PC-3 (cell line): ENCODE results near the gene GAD1. TPM values are rescaled to one million over a fixed set of nuclear protein-coding genes. Genes with fewer than 3 reads are reported as not detected.

Experiments used
- ATAC-seq: fragments of 200-7000 bp; cut with Tn5 transposase; 2 replicates; pipeline ENCODE4 v1.9.1; 2020; ENCODE audit warnings: mild to moderate bottlenecking, moderate library complexity
- BruUV-seq: library from RNA; stranded (reverse); fragments of 400-500 nt; replicated peaks from 2 replicates; lab custom pipeline; 2021; lab: Mats Ljungman, UMichigan
- CTCF ChIA-PET: fragments of 300-600 bp; sonication (Branson Sonifier 250); formaldehyde crosslinking; loops from one replicate; lab custom pipeline; 2022; ENCODE audit warnings: antibody characterized with exemption; lab: Charles Lee
- POLR2A ChIA-PET: fragments of 300-600 bp; sonication (Branson Sonifier 250); formaldehyde crosslinking; loops from one replicate; lab custom pipeline; 2022; ENCODE audit warnings: antibody characterized with exemption; ENCODE audit not compliant: unreplicated experiment; lab: Charles Lee
- DNase-seq: peaks from one replicate; pipeline ENCODE4 v3.0.0-alpha.2; 2015
- H2AFZ ChIP-seq: fragments of 300-600 bp; sonication (generic); 2 replicates; pipeline ENCODE4 v1.6.0; 2016; ENCODE audit warnings: antibody characterized with exemption, low read length
- H3F3A ChIP-seq: fragments of 300-600 bp; sonication (generic); one replicate; pipeline ENCODE4 v1.6.0; 2017; ENCODE audit warnings: antibody characterized with exemption, low read length, control low read depth, mild to moderate bottlenecking; ENCODE audit not compliant: unreplicated experiment
- H3K27ac ChIP-seq: fragments of 300-600 bp; sonication (generic); 2 replicates; pipeline ENCODE4 v1.5.1; 2016; ENCODE audit warnings: mild to moderate bottlenecking, low read length
- H3K27me3 ChIP-seq: fragments of 300-600 bp; sonication (generic); 2 replicates; pipeline ENCODE4 v1.6.1; 2016; ENCODE audit warnings: low read length, mixed read lengths
- H3K36me3 ChIP-seq: fragments of 300-600 bp; sonication (generic); 2 replicates; pipeline ENCODE4 v1.6.1; 2016; ENCODE audit warnings: low read depth, mixed run types, low read length, mixed read lengths
- H3K4me1 ChIP-seq: fragments of 300-600 bp; sonication (generic); 2 replicates; pipeline ENCODE4 v1.5.1; 2016; ENCODE audit warnings: low read length; ENCODE audit not compliant: insufficient read depth
- H3K4me2 ChIP-seq: fragments of 300-600 bp; sonication (generic); 2 replicates; pipeline ENCODE4 v1.6.0; 2016; ENCODE audit warnings: low read length
- H3K4me3 ChIP-seq: fragments of 300-600 bp; sonication (generic); 2 replicates; pipeline ENCODE4 v1.5.1; 2016; ENCODE audit warnings: mild to moderate bottlenecking, low read length, mixed read lengths
- H3K79me2 ChIP-seq: fragments of 300-600 bp; sonication (generic); 2 replicates; pipeline ENCODE4 v1.6.1; 2017; ENCODE audit warnings: low read length, mixed read lengths
- H3K9ac ChIP-seq: fragments of 300-600 bp; sonication (generic); 2 replicates; pipeline ENCODE4 v1.6.0; 2016; ENCODE audit warnings: mild to moderate bottlenecking, low read length
- H3K9me2 ChIP-seq: fragments of 300-600 bp; sonication (generic); replicated peaks from 2 replicates; pipeline ENCODE4 v1.6.1; 2016; ENCODE audit warnings: mixed run types, low read length, mixed read lengths
- H3K9me3 ChIP-seq: fragments of 300-600 bp; sonication (generic); 2 replicates; pipeline ENCODE4 v1.6.1; 2016; ENCODE audit warnings: low read length, mixed read lengths
- H4K20me1 ChIP-seq: fragments of 300-600 bp; sonication (generic); 2 replicates; pipeline ENCODE4 v1.6.1; 2016; ENCODE audit warnings: low read length, mixed read lengths
- CTCF ChIP-seq: fragments of 300-600 bp; sonication (generic); conservative IDR thresholded peaks from 2 replicates; pipeline ENCODE4 v1.5.1; 2017; ENCODE audit warnings: antibody characterized with exemption, low read depth, mild to moderate bottlenecking, low read length
- EZH2 ChIP-seq: fragments of 300-600 bp; sonication (generic); IDR thresholded peaks from one replicate; pipeline ENCODE4 v1.6.1; 2017; ENCODE audit warnings: antibody characterized with exemption, mild to moderate bottlenecking, low read length; ENCODE audit not compliant: unreplicated experiment
- EZH2phosphoT487 ChIP-seq: fragments of 300-600 bp; sonication (generic); IDR thresholded peaks from 2 replicates; pipeline ENCODE4 v1.6.1; 2018; ENCODE audit warnings: mild to moderate bottlenecking, antibody characterized with exemption, low read length, borderline replicate concordance
- intact Hi-C: fragments of 100-400 bp; cut with micrococcal nuclease; formaldehyde crosslinking; loops from 2 replicates; pipeline ENCODE4 v1.9.0; 2023
- total RNA-seq: library from RNA; depleted of rRNA; stranded (reverse); fragments of >200 nt; gene quantifications from 2 replicates; pipeline ENCODE4 v1.2.3, GENCODE V29; 2014; rRNA removed

GAD1 gene
- total RNA-seq, 1 experiment from 2014 or later, result 10.6 TPM

DNA sequence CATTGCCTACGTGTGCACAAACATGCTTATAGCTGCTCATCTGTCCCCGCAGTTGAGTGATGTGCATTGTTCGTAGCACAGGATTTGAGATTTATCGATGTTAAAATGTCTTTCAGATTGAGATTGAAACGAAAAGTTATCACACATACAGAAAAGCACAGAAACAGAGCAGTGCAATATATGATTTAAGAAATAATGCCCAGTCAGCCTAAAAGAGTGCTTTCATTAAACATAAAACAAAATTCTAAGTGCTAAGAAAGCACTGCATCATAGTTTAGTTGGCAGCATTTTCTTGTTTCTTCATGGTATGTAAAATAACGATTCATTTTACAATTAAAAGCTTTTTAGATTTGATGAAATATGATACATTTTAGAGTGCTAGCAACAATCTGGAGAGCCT lies 80.4 kb downstream of the GAD1 start:
- CTCF ChIA-PET, result no interaction called here
- Histone ChIP-seq H3K4me3 (no peak overlapping the region), H3K27ac (no peak overlapping the region), H3K9me3 (no peaks in the 10 kb centered on the region), H3K9me2 (no peaks in the 10 kb centered on the region), H4K20me1 (no peaks in the 10 kb centered on the region), H3K9ac (no peak overlapping the region), H3K79me2 (no peaks in the 10 kb centered on the region), H3K27me3 (no peaks in the 10 kb centered on the region), H3K4me1 (no peaks in the 10 kb centered on the region), H3F3A (no peaks in the 10 kb centered on the region), H3K4me2 (no peak overlapping the region), H2AFZ (no peak overlapping the region), H3K36me3 (no peaks in the 10 kb centered on the region)
- no TSS peak for BruUV-seq
- TF ChIP-seq CTCF (no peak), EZH2phosphoT487 (no peak), EZH2 (no peak)
- intact Hi-C loops, result no loop called here
- no peak for ATAC-seq
- DNase-seq, result no peak
- POLR2A ChIA-PET, result no interaction called here

DNA sequence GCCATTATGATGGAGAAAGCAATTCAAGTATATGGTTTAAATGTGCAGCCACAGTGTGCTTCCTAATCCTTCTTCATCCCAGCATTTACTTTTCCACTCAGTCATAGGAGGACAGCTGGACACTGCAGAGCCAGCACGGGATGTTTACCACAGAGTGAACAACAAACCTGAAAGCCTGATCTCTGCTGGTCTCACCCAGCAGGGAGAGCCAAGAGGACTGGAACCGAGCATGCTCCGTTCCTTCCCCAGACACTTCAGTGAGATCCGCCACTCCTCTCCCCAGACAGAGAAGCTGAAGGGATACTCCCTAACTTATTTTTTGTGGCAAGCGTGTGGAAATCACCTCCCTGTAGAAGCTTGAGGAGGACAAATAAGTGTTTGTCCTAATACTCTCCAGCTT lies 89.2 kb downstream of the GAD1 start:
- H3K9me3 ChIP-seq, result peaks cover 3% of the 10 kb centered on the region; the same call in 1 of the 2 replicates
- ATAC-seq, result no peak
- H2AFZ ChIP-seq, result no peak overlapping the region
- intact Hi-C loops, result loop anchor here (2.0 kb wide), 1 partner anchor 17 kb away; no protein-coding TSS in a partner anchor
- DNase-seq, result no peak
- H3K4me3 ChIP-seq, result no peak overlapping the region
- H3K4me1 ChIP-seq, result no peaks in the 10 kb centered on the region
- H3K27ac ChIP-seq, result no peak overlapping the region
- no peak for TF ChIP-seq EZH2phosphoT487
- no TSS peak for BruUV-seq
- H3K27me3 ChIP-seq, result no peaks in the 10 kb centered on the region
- no peak overlapping the region for H3K9ac ChIP-seq
- H3F3A ChIP-seq, result no peaks in the 10 kb centered on the region
- no peaks in the 10 kb centered on the region for H3K79me2 ChIP-seq
- no peaks in the 10 kb centered on the region for H4K20me1 ChIP-seq
- no peaks in the 10 kb centered on the region for H3K9me2 ChIP-seq
- H3K4me2 ChIP-seq, result no peak overlapping the region
- no peaks in the 10 kb centered on the region for H3K36me3 ChIP-seq
- POLR2A ChIA-PET, result no interaction called here
- CTCF ChIA-PET, result no interaction called here

Other genes starting within 250 kb of the GAD1 start
- gene SP5, start 101.5 kb upstream of the GAD1 start, total RNA-seq, result 0.47 and 4.8 TPM in 2 replicates
- gene ERICH2, start 46.5 kb upstream of the GAD1 start, total RNA-seq, result 1.4 and 1.9 TPM in 2 replicates
- 44.5 and 67.3 TPM in 2 replicates for gene GORASP2, start 112.4 kb downstream of the GAD1 start, total RNA-seq